ENCODE results near the gene CNIH3. TPM values are rescaled to one million over a fixed set of nuclear protein-coding genes. Genes with fewer than 3 reads are reported as not detected.

The CNIH3 gene
- total RNA-seq, 1 experiment from 2014 or later, result 4.2 TPM

DNA sequence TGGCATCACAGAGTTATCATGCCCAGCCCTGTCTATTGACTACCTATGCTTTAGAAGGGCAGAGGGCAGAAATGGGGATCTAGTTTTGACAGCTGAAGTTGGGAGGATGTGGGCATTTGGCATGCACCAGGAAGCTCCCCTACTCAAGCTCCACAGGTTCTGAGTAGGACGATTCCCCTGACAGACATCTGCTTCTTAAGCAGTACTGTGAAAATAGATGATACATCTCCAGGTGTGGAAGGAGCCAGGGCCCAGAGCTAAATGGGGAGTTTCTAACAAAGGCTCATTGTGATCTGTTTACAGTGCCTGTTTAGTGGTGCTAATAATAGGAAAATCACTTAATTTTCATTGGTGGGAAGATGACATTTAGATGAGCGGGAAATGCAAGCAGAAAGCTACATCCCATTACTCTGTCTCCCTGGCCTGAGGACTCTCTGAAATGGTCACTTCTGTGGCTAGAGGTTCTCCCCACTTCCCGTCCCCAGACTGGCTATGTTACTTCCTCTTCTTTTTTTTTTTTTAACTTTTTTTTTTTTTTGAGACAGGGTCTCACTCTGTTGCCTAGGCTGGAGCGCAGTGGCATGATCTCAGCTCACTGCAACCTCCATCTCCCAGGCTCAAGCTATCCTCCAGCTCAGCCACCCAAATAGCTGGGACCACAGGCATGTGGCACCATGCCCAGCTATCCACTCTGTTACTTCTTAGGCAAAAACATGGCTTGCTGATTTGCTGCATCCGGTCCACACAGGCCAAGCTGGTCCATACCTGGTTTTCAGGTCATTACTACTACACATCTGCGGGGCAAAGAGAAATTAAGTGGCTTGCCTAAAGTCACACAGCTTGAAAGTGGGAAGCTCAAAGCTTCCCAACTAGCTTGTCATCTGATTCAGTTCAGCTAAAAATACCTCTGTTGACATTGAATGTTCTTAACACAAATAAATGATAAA, 23.2 kb upstream of the CNIH3 start:
- DNase-seq, result no peak
- TF ChIP-seq, protein P1, sequence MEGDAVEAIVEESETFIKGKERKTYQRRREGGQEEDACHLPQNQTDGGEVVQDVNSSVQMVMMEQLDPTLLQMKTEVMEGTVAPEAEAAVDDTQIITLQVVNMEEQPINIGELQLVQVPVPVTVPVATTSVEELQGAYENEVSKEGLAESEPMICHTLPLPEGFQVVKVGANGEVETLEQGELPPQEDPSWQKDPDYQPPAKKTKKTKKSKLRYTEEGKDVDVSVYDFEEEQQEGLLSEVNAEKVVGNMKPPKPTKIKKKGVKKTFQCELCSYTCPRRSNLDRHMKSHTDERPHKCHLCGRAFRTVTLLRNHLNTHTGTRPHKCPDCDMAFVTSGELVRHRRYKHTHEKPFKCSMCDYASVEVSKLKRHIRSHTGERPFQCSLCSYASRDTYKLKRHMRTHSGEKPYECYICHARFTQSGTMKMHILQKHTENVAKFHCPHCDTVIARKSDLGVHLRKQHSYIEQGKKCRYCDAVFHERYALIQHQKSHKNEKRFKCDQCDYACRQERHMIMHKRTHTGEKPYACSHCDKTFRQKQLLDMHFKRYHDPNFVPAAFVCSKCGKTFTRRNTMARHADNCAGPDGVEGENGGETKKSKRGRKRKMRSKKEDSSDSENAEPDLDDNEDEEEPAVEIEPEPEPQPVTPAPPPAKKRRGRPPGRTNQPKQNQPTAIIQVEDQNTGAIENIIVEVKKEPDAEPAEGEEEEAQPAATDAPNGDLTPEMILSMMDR (conservative IDR thresholded peaks at IDR 0.05), result no peak
- no peaks in the 10 kb centered on the region for H3K79me2 ChIP-seq (ENCODE audit: insufficient read depth, low read length)
- no peak overlapping the region for H3K4me2 ChIP-seq (ENCODE audit: insufficient read depth, insufficient read length, low read length)
- Mint-ChIP-seq H3K27ac (no peak overlapping the region; a peak in 1 of 7 replicates), H3K27me3 (ENCODE audit: low read depth) (no peaks in the 10 kb centered on the region), H3K36me3 (ENCODE audit: insufficient read depth in 1 of 3, low read depth in 3 of 3) (no peaks in the 10 kb centered on the region), H3K4me3 (no peak overlapping the region), H3K4me1 (peaks cover 38 to 45% of the 10 kb centered on the region in 2 experiments), H3K9me3 (no peaks in the 10 kb centered on the region; a peak in 1 of 5 replicates)
- H3K4me1 ChIP-seq (ENCODE audit: insufficient read depth, low read length), result peaks cover 8% of the 10 kb centered on the region; the same call in 1 of the 2 replicates
- no peak overlapping the region for H3K56ac ChIP-seq (ENCODE audit: insufficient read length, low read depth, low read length)
- H2BK120ac ChIP-seq (ENCODE audit: low read depth, low read length, poor library complexity, severe bottlenecking), result no peak overlapping the region
- H4K8ac ChIP-seq (replicated peaks; ENCODE audit: insufficient read length, low read depth, low read length), result no peak overlapping the region
- H3K23me2 ChIP-seq (ENCODE audit: insufficient read length, low read depth, low read length, poor library complexity, severe bottlenecking), result no peaks in the 10 kb centered on the region
- H3K23ac ChIP-seq (ENCODE audit: insufficient read length, low read depth, low read length), result no peak overlapping the region
- H2BK15ac ChIP-seq (ENCODE audit: low read depth, low read length), result no peak overlapping the region
- no peak overlapping the region for H2BK5ac ChIP-seq (ENCODE audit: insufficient read length, low read length)
- H3K18ac ChIP-seq (ENCODE audit: insufficient read length, low read depth, low read length), result no peak overlapping the region
- H3K27ac ChIP-seq (ENCODE audit: insufficient read length, low read depth, low read length), result no peak overlapping the region
- H3K9ac ChIP-seq (ENCODE audit: extremely low read depth, insufficient read length, low read length), result no peak overlapping the region
- H4K91ac ChIP-seq (ENCODE audit: insufficient read length, low read depth, low read length), result no peak overlapping the region
- no peaks in the 10 kb centered on the region for H4K20me1 ChIP-seq (ENCODE audit: control insufficient read depth, insufficient read depth, insufficient read length)
- no peak overlapping the region for H2AK5ac ChIP-seq (ENCODE audit: insufficient read length, low read length)
- H2AFZ ChIP-seq (ENCODE audit: low read length), result no peak overlapping the region
- no peaks in the 10 kb centered on the region for H3K27me3 ChIP-seq (ENCODE audit: insufficient read depth, low read length)
- H3K14ac ChIP-seq (ENCODE audit: insufficient read depth, low read length), result no peak overlapping the region
- no peak overlapping the region for H3T11ph ChIP-seq (ENCODE audit: low read length)
- no peak overlapping the region for H4K5ac ChIP-seq (ENCODE audit: insufficient read length, low read depth, low read length)
- H3K4ac ChIP-seq (ENCODE audit: low read depth, low read length), result no peak overlapping the region
- H3K79me1 ChIP-seq (ENCODE audit: insufficient read depth, low read depth, low read length, poor library complexity, severe bottlenecking), result no peaks in the 10 kb centered on the region
- no CpG with 5 or more reads among the region's 6 CpGs for WGBS (ENCODE audit: extremely low coverage, insufficient read length, low lambda C conversion rate)
- no peaks in the 10 kb centered on the region for H3K9me3 ChIP-seq (ENCODE audit: control insufficient read depth, low read depth, low read length)
- H2BK20ac ChIP-seq (ENCODE audit: low read depth, low read length, poor library complexity, severe bottlenecking), result no peak overlapping the region
- no peak overlapping the region for H2BK12ac ChIP-seq (ENCODE audit: insufficient read length, low read depth, low read length)
